Ecto neural progenitor cell (in vitro differentiated cells): ENCODE results near the gene SEMA5A.

Experiments
- DNase-seq: peaks from one replicate; pipeline ENCODE4 v3.0.0-alpha.2; 2018; ENCODE audit warnings: low spot score

SEMA5A gene

GRCh38 chr5:9331372-9331771 is 214.5 kb downstream of the SEMA5A start:
- no peak for DNase-seq

- DNase-seq: no peak
These were observed 216.8 kb downstream of the SEMA5A start for GRCh38 chr5:9329125-9329524.

GRCh38 chr5:9325549-9325948 is 220.3 kb downstream of the SEMA5A start:
- no peak for DNase-seq

- DNase-seq: no peak
These were observed 221.4 kb downstream of the SEMA5A start for GRCh38 chr5:9324348-9325077.

GRCh38 chr5:9320652-9321051 is 225.2 kb downstream of the SEMA5A start:
- DNase-seq: no peak

GRCh38 chr5:9318031-9318430 is 227.8 kb downstream of the SEMA5A start:
- no peak for DNase-seq

GRCh38 chr5:9316733-9317132 is 229.1 kb downstream of the SEMA5A start:
- DNase-seq: no peak

GRCh38 chr5:9316041-9316440 is 229.8 kb downstream of the SEMA5A start:
- no peak for DNase-seq

GRCh38 chr5:9314558-9314957 is 231.3 kb downstream of the SEMA5A start:
- DNase-seq: no peak

GRCh38 chr5:9313751-9314150 is 232.1 kb downstream of the SEMA5A start:
- DNase-seq: no peak

GRCh38 chr5:9307150-9307549 is 238.7 kb downstream of the SEMA5A start:
- DNase-seq: no peak

- no peak for DNase-seq
These were observed 243.7 kb downstream of the SEMA5A start for GRCh38 chr5:9302218-9302617.

- DNase-seq: no peak
These were observed 244.7 kb downstream of the SEMA5A start for GRCh38 chr5:9301200-9301599.

GRCh38 chr5:9297134-9297533 is 248.7 kb downstream of the SEMA5A start:
- DNase-seq: no peak

- no peak for DNase-seq
These were observed 250.4 kb downstream of the SEMA5A start for GRCh38 chr5:9295466-9295801.

GRCh38 chr5:9294793-9295465 is 250.9 kb downstream of the SEMA5A start:
- no peak for DNase-seq

- no peak for DNase-seq
These were observed 257.6 kb downstream of the SEMA5A start for GRCh38 chr5:9288234-9288633.

GRCh38 chr5:9284781-9285307 is 261.0 kb downstream of the SEMA5A start:
- no peak for DNase-seq

- DNase-seq: no peak
These were observed 261.6 kb downstream of the SEMA5A start for GRCh38 chr5:9284272-9284671.

GRCh38 chr5:9283473-9283872 is 262.4 kb downstream of the SEMA5A start:
- no peak for DNase-seq

GRCh38 chr5:9283021-9283420 is 262.9 kb downstream of the SEMA5A start:
- no peak for DNase-seq

GRCh38 chr5:9282211-9282610 is 263.7 kb downstream of the SEMA5A start:
- DNase-seq: no peak

- no peak for DNase-seq
These were observed 266.1 kb downstream of the SEMA5A start for GRCh38 chr5:9279774-9280173.
